DOHH2 (cell line): ENCODE results near the gene SSBP2.

Experiments
- CTCF ChIP-seq: fragments of 200-600 bp; sonication (generic); IDR thresholded peaks from one replicate; pipeline ENCODE4 v1.5.1; 2014; ENCODE audit warnings: antibody characterized with exemption, mild to moderate bottlenecking, low read depth, low read length; ENCODE audit not compliant: poor library complexity, severe bottlenecking
- EZH2phosphoT487 ChIP-seq: fragments of 200-600 bp; sonication (generic); IDR thresholded peaks from 2 replicates; pipeline ENCODE4 v1.6.1; 2017; ENCODE audit warnings: borderline replicate concordance, mild to moderate bottlenecking, antibody characterized with exemption, low read length, moderate library complexity, mixed read lengths

- TF ChIP-seq EZH2phosphoT487 (no peak), CTCF (no peak)
Observed at GRCh38 chr5:81747030-81747429, 3.9 kb downstream of the SSBP2 start.
